A549 treated with DMSO at 1 μM for 4 hours (cell line): ENCODE data around the gene SFXN3. TPM values are rescaled to one million over a fixed set of nuclear protein-coding genes. Genes with fewer than 3 reads are reported as not detected.

Source experiments
- total RNA-seq: library from RNA; stranded (reverse); fragments of 200-300 nt; extraction: Qiagen RNA extraction; gene quantifications from 5 replicates; pipeline ENCODE4 v1.2.3, GENCODE V29; 2022; ENCODE audit warnings: low read depth

SFXN3 gene
- 42.0 to 46.8 TPM (median 43.4 TPM) in 5 replicates for total RNA-seq

GRCh38 chr10:101031128-101031795, at the start of gene SFXN3, which contains the start of gene PDZD7:
Gene SFXN3 (plus strand): TSS chr10:101031234. CDS start chr10:101034695, 3,461 bp downstream.
Gene PDZD7 (minus strand): TSS chr10:101031129. CDS start chr10:101030219, 910 bp downstream.

GRCh38 chr10:100986952-100987684, 43.9 kb upstream of the SFXN3 start, which contains the start of the genes MRPL43 and TWNK:
Gene MRPL43 (minus strand): TSS chr10:100987497. CDS start chr10:100987443, 54 bp downstream.
Gene TWNK (plus strand): TSS chr10:100987543. CDS start chr10:100988211, 668 bp downstream.

GRCh38 chr10:100999742-101000126, 31.3 kb upstream of the SFXN3 start, which contains the start of gene LZTS2:
Gene LZTS2 (plus strand): TSS chr10:100999808. CDS start chr10:101002539, 2,731 bp downstream.

GRCh38 chr10:101061624-101062231, 30.7 kb downstream of the SFXN3 start, which contains the start of gene KAZALD1:
Gene KAZALD1 (plus strand): TSS chr10:101061989. CDS start chr10:101062593, 604 bp downstream.

Other genes starting within 250 kb of the SFXN3 start
- gene SLF2, start 118.3 kb upstream of the SFXN3 start, total RNA-seq, result 8.3 to 12.7 TPM (median 10.8 TPM) in 5 replicates
- gene SEMA4G, start 61.7 kb upstream of the SFXN3 start, total RNA-seq, result 7.2 to 10.3 TPM (median 9.2 TPM) in 5 replicates
- gene MRPL43, start 43.7 kb upstream of the SFXN3 start, total RNA-seq, result 86.9 to 102 TPM (median 95.6 TPM) in 5 replicates
- gene TWNK, start 43.7 kb upstream of the SFXN3 start, total RNA-seq, result 42.6 to 55.5 TPM (median 45.8 TPM) in 5 replicates
- gene LZTS2, start 31.4 kb upstream of the SFXN3 start, total RNA-seq, result 33.8 to 44.5 TPM (median 40.3 TPM) in 5 replicates
- 0.57 to 0.97 TPM (median 0.87 TPM) in 5 replicates for gene PDZD7, start 105 bp upstream of the SFXN3 start, total RNA-seq
- 2.2 to 3.2 TPM (median 2.8 TPM) in 5 replicates for gene KAZALD1, start 30.8 kb downstream of the SFXN3 start, total RNA-seq
- 0.05 TPM in 1 of 5 replicates, not detected in the others for gene TLX1, start 100.1 kb downstream of the SFXN3 start, total RNA-seq
- gene LBX1, start 198.2 kb downstream of the SFXN3 start, total RNA-seq, result not detected in 5 replicates